Right atrium auricular region (tissue), 2 donors: ENCODE results near the gene XRCC5. TPM values are rescaled to one million over a fixed set of nuclear protein-coding genes. Genes with fewer than 3 reads are reported as not detected.

Source experiments
- DNase-seq: peaks from one replicate; pipeline ENCODE4 v3.0.0-alpha.2; 2019; ENCODE audit warnings: low spot score
- H3K27ac ChIP-seq, 2 donors: fragments of 200-600 bp; sonication (generic); 1 replicate in 1 of 2; 2 replicates in 1 of 2; pipeline ENCODE4 v1.5.1; 2016 to 2019
- H3K27me3 ChIP-seq, 2 donors: fragments of 200-600 bp; sonication (generic); one replicate each; pipeline versions ENCODE4 v1.5.1 to v1.6.0; 2017 to 2019
- H3K36me3 ChIP-seq: fragments of 200-600 bp; sonication (generic); one replicate; pipeline ENCODE4 v1.5.1; 2016
- H3K4me1 ChIP-seq, 2 donors: fragments of 200-600 bp; sonication (generic); one replicate each; pipeline versions ENCODE4 v1.5.1 to v1.6.0; 2017 to 2019
- H3K4me3 ChIP-seq, 2 donors: fragments of 200-600 bp; sonication (generic); 1 replicate in 1 of 2; 2 replicates in 1 of 2; pipeline ENCODE4 v1.5.1; 2017 to 2019; ENCODE audit warnings: mild to moderate bottlenecking in 1 of 2, moderate library complexity in 1 of 2
- H3K9me3 ChIP-seq, 2 donors: fragments of 200-600 bp; sonication (generic); one replicate each; pipeline ENCODE4 v1.5.1; 2019
- total RNA-seq, 2 donors: library from RNA; depleted of rRNA; stranded (reverse); fragments of >200 nt; gene quantifications; one replicate each; pipeline ENCODE4 v1.1.0, GENCODE V29; 2016
- TF ChIP-seq, protein P1 (sequence below), 2 donors: fragments of 200-600 bp; sonication (generic); IDR thresholded peaks; one replicate each; pipeline ENCODE4 v1.5.1; 2019; ENCODE audit warnings: antibody characterized with exemption in 2 of 2

XRCC5 gene
- total RNA-seq, 2 donors from 2014 or later = 89.9 to 93.7 TPM

DNA sequence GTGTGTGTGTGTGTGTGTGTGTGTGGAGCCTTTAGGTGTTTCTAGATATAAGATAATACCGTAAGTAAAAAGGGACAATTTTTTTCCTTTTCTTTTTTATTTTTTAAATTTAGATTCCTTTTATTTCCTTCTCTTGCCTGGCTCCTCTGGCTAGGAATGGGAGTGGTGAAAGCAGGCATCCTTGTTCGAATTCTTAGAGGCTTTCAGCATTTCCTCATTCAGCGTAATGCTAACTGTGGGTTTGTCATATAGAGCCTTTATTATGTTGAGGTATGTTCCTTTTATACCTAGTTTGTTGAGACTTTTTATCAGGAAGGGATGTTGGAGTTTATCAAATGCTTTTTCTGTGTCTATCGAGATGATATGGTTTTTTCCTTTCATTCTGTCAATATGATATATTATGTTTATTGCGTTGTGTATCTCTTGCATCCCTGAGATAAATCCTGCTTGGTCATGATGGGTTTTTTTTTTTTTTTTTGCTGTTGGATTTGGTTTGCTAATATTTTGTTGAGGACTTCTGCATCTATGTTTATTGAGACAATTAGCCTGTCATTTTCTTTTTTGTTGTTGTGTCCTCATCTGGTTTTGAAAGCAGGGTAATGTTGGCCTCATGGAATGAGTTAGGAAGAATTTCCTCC lies 120.2 kb downstream of the XRCC5 start:
- H3K27ac ChIP-seq = no peak overlapping the region
- H3K27me3 ChIP-seq = no peaks in the 10 kb centered on the region
- no peak for DNase-seq
- no peak overlapping the region for H3K4me3 ChIP-seq
- TF ChIP-seq, protein P1, sequence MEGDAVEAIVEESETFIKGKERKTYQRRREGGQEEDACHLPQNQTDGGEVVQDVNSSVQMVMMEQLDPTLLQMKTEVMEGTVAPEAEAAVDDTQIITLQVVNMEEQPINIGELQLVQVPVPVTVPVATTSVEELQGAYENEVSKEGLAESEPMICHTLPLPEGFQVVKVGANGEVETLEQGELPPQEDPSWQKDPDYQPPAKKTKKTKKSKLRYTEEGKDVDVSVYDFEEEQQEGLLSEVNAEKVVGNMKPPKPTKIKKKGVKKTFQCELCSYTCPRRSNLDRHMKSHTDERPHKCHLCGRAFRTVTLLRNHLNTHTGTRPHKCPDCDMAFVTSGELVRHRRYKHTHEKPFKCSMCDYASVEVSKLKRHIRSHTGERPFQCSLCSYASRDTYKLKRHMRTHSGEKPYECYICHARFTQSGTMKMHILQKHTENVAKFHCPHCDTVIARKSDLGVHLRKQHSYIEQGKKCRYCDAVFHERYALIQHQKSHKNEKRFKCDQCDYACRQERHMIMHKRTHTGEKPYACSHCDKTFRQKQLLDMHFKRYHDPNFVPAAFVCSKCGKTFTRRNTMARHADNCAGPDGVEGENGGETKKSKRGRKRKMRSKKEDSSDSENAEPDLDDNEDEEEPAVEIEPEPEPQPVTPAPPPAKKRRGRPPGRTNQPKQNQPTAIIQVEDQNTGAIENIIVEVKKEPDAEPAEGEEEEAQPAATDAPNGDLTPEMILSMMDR (IDR thresholded peaks at IDR 0.05) = no peak
- peaks cover 0 to 27% of the 10 kb centered on the region in 2 donors for H3K9me3 ChIP-seq
- no peaks in the 10 kb centered on the region for H3K4me1 ChIP-seq
- no peaks in the 10 kb centered on the region for H3K36me3 ChIP-seq

- Histone ChIP-seq H3K27me3 (no peaks in the 10 kb centered on the region), H3K27ac (no peak overlapping the region), H3K4me1 (no peaks in the 10 kb centered on the region), H3K9me3 (peaks cover 0 to 27% of the 10 kb centered on the region in 2 donors), H3K4me3 (no peak overlapping the region), H3K36me3 (no peaks in the 10 kb centered on the region)
- no peak for DNase-seq
- TF ChIP-seq, protein P1 (IDR thresholded peaks at IDR 0.05) = no peak
Measured at GRCh38 chr2:216231867-216232266, 122.7 kb downstream of the XRCC5 start.

GRCh38 chr2:216232721-216233120 lies 123.6 kb downstream of the XRCC5 start:
- H3K27me3 ChIP-seq = no peaks in the 10 kb centered on the region
- no peak overlapping the region for H3K27ac ChIP-seq
- no peak for DNase-seq
- H3K4me1 ChIP-seq = no peaks in the 10 kb centered on the region
- H3K36me3 ChIP-seq = no peaks in the 10 kb centered on the region
- H3K4me3 ChIP-seq = no peak overlapping the region
- TF ChIP-seq, protein P1 (IDR thresholded peaks at IDR 0.05) = no peak
- H3K9me3 ChIP-seq = peaks cover 0 to 27% of the 10 kb centered on the region in 2 donors

DNA sequence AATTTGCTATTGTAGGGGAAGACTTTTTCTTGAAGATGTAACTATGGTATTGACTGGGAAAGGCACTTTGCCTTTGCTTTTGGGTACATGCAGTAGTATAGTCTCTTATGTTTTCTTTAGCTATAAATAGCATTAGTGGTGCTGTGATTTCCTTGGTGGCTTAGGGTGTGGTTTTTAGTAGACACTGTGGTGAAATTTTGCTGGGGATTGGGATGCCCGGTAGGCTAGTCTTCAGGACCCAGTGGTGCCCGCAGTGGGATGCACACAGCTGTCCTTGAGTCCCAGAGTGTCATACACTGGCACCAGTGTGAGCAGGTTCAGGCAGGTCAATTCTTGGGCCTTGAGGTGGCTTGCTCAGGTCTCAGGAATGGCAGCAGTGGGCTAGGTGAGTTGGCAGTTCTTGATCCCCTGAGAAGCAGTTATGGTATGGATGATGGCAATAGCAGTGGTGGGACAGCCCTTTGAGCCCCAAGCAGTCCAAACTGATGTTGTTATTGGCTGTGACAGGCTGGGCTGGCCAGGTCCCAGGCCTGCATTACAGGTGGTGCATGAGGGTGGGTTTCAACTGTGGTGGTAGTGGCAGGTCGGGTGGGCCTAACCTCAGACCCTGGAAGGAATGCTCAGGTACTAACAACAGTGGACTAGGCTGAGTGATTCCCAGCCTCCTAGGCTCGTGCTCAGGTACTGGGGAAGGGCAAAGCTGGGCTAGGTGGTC lies 124.3 kb downstream of the XRCC5 start:
- Histone ChIP-seq H3K4me1 (no peaks in the 10 kb centered on the region), H3K4me3 (no peak overlapping the region), H3K27ac (no peak overlapping the region), H3K36me3 (no peaks in the 10 kb centered on the region), H3K9me3 (peaks cover 0 to 27% of the 10 kb centered on the region in 2 donors), H3K27me3 (no peaks in the 10 kb centered on the region)
- TF ChIP-seq, protein P1 (IDR thresholded peaks at IDR 0.05) = no peak
- DNase-seq = no peak

DNA sequence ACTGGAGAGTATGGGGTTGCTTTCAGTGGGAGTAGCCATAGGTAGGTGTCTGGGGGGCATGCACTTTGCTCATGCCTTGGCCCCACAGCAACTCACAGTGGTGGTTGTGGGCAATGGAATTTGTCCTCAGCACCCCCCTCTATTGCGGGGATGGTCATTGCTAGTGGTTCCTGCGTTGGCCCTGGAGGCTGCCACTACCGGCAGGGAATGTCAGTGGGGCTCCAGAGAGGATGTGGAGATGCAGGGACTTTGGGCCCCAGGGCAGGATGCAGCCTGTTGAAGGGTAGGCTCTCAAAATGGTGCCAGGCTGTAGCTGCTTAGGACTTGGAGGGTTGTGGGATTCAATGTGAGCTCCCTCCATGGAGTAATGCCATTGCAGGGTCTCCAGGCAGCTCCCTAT lies 125.0 kb downstream of the XRCC5 start:
- TF ChIP-seq, protein P1 (IDR thresholded peaks at IDR 0.05) = no peak
- no peak overlapping the region for H3K4me3 ChIP-seq
- no peak for DNase-seq
- peaks cover 0 to 27% of the 10 kb centered on the region in 2 donors for H3K9me3 ChIP-seq
- no peak overlapping the region for H3K27ac ChIP-seq
- H3K27me3 ChIP-seq = no peaks in the 10 kb centered on the region
- no peaks in the 10 kb centered on the region for H3K4me1 ChIP-seq
- no peaks in the 10 kb centered on the region for H3K36me3 ChIP-seq
